DMS 273 (cell line): ENCODE results near the gene RFTN2.
A peak's percentile ranks its signal among the peaks of the same experiment; 100 is the strongest.
"Not testable (repeated sequence)": the region's sequence is repeated elsewhere in the genome, so short reads cannot be mapped to it uniquely, and the experiment has no call there.

ENCODE experiments used
- DNase-seq: peaks from one replicate; lab custom pipeline; 2025; ENCODE audit not compliant: unreplicated experiment; lab: John Stamatoyannopoulos, UW

Gene RFTN2

DNA sequence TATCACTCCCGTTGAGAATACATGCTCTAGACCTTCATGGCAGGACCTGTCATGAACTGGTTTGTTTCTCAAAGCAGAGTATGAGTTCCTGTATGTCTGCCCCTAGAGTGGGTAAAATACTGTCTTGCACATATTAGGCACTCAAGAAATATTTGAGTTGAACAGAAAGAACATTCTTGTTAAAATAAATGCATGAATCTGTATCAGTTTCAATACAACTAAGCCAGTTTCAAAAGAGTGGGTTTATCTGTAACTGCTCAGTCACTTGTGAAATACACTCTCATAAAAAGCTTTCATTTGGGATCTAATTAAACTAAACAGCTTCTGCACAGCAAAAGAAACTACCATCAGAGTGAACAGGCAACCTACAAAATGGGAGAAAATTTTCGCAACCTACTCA is 69.2 kb downstream of the RFTN2 start:
- DNase-seq, result no peak

DNA sequence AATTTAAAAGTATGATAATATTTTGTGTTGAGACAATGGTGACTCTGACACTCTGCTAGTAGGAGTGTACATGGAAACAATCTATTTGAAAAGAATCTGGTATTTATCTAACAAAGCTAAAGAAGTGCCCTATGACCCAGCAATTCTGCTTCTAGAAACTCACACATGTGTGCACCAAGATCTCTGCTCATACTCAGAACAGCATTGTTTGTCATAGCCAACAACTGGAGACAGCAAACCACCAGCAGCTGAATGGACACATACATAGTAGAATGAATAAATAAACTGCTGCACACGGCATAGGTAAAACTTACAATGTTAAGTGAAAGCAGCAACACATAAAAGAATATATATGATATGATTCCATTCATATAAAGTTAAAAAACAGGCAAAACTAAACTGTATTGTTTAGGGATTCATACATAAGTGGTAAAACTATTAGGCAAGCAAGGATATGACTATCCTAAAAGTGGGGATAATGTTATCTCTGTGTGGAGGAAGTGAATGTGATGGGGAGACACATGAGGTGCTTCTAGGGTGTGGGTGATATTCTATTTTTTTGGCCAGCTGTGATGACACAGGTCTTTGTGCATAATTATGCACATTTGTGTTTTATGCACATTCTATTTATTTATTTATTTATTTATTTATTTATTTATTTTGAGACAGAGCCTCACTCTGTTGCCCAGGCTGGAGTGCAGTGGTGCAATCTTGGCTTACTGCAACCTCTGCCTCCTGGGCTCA is 71.1 kb downstream of the RFTN2 start:
- no peak for DNase-seq

- DNase-seq, result no peak
Measured at GRCh38 chr2:197601726-197602125, 73.7 kb downstream of the RFTN2 start.

DNA sequence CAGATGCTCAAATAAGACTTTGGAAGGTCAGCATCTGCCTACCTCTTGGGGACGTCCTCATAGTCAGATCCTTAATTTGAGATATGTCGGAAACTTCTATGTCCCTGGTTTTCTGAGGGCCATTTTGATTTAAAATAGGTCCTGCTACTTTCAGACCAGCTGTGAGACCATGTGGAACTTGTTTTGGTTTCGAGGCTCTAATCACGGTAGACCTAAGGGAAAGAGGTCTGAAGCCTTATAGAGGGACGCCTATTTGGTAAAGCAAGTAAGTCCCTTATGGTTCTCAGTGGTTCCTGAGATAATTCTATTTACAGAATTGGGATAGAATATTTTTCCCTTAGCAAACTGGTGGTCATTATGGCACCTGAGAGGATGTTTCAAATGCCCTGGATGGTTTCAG is 75.1 kb downstream of the RFTN2 start:
- no peak for DNase-seq

DNA sequence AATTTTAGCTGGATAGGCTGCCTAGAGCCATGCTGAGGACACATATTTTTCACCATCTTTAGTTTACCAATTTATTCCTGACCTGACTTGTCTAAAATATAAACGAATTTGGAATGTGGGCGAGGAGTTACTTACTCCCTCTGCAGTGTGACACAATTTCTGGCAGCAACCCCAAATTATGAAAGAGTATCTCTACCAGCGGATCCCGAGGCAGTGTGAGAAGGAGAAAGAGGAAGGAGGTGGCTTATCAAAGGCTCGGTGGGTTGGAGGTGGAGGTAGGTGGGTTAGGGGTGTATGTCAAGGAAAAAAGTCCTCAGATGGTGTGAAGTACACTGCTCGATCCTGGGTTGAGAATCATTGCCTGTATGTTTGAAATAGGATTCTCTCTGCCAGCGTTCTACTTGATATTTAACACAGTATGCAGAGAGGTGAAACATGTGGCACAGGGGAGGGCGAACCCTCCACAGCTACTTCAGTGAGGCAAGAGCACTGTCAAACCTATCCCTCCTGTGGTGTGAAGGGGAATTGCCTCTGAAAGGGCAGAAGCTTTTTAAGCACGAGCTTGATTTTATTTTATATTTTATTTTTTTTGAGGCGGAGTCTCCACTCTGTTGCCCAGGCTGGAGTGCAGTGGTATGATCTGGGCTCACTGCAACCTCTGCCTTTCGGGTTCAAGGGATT is 76.0 kb downstream of the RFTN2 start:
- peak; percentile 83 for DNase-seq

GRCh38 chr2:197598450-197598849 is 76.9 kb downstream of the RFTN2 start:
- no peak for DNase-seq

- no peak for DNase-seq
Measured at GRCh38 chr2:197597166-197597565, 78.2 kb downstream of the RFTN2 start.

- no peak for DNase-seq
Measured at GRCh38 chr2:197596766-197597165, 78.6 kb downstream of the RFTN2 start.

GRCh38 chr2:197591339-197592072 is 83.9 kb downstream of the RFTN2 start:
- peak; percentile 60 for DNase-seq

GRCh38 chr2:197587255-197587654 is 88.1 kb downstream of the RFTN2 start:
- not testable (repeated sequence) for DNase-seq

DNA sequence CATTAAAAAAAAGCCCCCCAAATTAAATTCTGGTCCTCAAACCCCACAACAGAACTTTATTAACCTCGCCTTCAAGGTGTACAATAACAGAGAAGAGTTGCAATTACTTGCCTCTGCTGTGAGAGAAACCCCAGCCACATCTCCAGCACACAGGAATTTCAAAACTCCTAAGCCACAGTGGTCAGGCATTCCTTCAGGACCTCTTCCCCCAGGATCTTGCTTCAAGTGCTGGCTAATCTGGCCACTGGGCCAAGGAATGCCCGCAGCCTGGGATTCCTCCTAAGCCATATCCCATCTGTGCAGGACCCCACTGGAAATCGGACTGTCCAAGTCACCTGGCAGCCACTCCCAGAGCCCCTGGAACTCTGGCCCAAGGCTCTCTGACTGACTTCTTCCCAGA is 95.2 kb downstream of the RFTN2 start:
- DNase-seq, result not testable (repeated sequence)

GRCh38 chr2:197578294-197578693 is 97.1 kb downstream of the RFTN2 start:
- not testable (repeated sequence) for DNase-seq

DNA sequence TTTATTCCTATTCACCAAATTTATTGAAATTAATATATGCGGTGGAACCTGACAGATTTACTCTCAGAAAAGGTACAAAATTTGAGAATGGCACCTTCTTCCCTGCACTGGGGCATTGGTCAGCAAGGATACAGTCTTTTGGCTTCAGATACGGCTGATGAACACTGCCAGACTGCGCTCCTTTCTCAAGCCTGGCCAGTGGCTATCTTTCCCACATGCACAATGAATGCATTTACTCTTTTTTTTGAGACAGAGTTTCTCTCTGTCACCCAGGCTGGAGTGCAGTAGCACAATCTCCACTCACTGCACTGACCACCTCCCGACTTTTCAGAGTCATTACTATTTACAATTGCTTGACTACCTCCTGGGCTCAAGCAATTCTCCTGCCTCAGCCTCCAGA is 97.9 kb downstream of the RFTN2 start:
- no peak for DNase-seq

DNA sequence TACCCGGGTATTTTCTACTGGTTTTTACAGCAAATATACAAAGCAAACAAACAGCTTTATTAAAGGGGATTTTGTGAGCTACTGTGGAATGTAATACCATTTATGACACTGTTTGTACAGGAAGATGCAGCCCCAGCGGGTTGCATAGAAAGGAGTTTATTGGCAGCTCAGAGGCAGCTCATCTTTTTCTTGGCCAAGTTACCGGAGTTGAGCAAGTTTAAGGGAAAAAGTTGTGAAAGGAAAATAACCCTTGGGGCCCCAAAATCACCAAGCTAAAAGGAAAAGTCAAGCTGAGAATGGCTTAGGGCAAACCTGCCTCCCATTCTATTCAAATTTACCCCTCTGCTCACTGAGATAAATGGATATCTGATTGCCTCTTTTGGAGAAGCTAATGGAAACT is 98.8 kb downstream of the RFTN2 start:
- DNase-seq, result no peak

DNA sequence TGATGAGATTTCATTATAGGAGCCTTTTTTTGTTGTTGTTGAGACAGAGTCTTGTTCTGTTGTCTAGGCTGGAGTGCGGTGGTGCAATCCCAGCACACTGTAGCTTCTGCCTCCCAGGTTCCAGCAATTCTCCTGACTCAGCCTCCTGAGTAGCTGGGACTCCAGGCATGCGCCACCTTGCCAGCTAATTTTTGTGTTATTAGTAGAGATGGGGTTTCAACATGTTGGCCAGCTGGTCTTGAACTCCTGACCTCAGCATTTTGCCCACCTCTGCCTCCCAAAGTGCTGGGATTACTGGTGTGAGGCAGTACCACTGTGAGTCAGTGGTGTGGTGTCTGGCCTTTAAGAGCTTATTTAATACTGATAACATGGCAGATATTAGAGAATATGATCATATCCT is 99.4 kb downstream of the RFTN2 start:
- no peak for DNase-seq

- no peak for DNase-seq
Measured at GRCh38 chr2:197573608-197574007, 101.8 kb downstream of the RFTN2 start.

DNA sequence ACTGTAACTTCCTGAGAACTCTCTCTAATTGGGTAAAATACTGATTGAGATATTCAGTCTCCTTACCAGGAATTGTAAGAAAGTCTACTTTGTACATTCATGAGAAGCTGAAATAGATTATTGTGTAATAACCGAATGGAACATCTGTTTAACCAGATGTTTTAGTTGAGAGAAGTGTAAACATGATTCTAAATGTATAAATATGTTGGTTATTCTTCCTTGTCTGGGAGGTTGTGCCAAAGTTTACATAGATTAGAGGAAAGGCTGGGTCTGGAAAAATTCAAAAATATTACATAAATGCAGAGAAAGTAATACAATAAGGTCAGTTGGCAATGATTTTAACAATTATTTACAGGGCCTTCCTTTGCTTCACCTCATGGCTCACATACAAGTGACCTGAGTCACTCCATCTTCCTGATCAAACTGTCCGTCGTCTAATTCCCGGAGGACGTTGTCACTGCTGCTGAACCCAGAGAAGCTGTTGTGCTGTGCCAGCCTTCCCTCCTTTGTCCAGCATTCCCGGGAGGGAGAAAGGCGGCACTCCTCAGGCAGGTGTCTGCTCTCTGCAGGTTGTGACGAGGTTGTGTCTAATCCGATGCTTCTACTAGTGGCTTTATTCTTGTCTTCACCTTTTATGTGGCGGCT is 103.6 kb downstream of the RFTN2 start:
- peak; percentile 54 for DNase-seq

- DNase-seq, result no peak
Measured at GRCh38 chr2:197560146-197560665, 115.2 kb downstream of the RFTN2 start.

GRCh38 chr2:197559681-197560080 is 115.7 kb downstream of the RFTN2 start:
- DNase-seq, result no peak

DNA sequence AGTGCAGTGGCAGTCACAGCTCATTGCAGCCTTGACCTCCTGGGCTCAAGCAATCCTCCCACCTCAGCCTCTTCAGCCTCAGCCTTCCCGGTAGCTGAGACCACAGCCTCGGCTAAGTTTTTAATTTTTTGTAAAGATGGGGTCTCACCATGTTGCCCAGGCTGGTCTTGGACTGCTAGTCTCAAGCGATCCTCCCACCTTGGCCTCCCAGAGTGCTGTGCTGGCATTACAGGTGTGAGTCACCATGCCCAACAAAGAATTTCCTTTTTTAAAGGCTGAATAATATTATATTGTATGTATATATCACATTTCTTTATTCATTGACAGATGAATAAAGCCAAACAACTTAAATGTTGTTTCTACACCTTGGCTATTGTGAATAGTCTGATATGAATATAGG is 117.0 kb downstream of the RFTN2 start:
- no peak for DNase-seq

DNA sequence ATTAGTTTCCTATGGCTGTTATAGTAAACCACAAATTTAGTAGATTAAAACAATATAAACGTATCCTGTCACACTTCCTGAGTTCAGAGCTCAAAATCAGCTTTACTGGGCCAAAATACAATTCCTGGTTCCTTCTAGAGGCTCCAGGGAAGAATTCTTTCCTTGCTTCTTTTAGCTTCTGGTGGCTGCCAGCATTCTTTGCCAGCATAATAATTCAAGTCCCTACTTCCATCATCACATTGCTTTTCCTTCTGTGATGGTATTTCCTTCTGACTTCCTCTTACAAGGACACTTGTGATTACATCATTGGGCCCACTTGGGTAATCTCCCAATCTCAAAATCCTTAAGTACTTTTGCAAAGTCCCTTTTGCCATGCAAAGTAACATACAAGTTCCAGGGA is 118.9 kb downstream of the RFTN2 start:
- DNase-seq, result no peak
